Measurements from ENCODE around the gene RCAN2. TPM values are rescaled to one million over a fixed set of nuclear protein-coding genes. Genes with fewer than 3 reads are reported as not detected.
"Not testable (repeated sequence)": the region's sequence is repeated elsewhere in the genome, so short reads cannot be mapped to it uniquely, and the experiment has no call there.

Gene RCAN2
- total RNA-seq, 1 donor from 2014 or later, result 4.6 TPM

DNA sequence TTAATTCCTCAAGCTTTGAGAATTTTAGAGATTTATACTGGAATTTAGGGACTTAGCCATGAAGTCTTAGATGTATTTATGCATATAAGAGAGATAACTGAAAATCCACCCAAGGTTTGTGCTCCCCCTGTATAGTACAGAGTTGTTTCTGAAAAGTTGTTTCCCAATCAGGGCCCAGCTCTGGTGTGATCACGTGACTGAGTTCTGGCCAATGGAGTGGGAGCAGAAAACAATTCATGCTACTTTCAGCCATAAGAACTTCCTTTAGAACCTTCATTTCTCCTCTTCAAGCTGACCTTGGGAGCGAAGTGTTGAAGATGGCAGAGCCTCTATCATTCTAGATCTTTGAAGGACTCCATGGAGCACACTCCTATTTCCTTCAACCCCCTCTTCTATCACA lies 151.0 kb downstream of the RCAN2 start:
- Mint-ChIP-seq H3K9me3 (no peaks in the 10 kb centered on the region), H3K4me3 (no peak overlapping the region), H3K36me3 (no peaks in the 10 kb centered on the region), H3K27ac (no peak overlapping the region), H3K4me1 (ENCODE audit: unreplicated experiment) (peaks cover 8% of the 10 kb centered on the region), H3K27me3 (no peaks in the 10 kb centered on the region)
- TF ChIP-seq, protein P1, sequence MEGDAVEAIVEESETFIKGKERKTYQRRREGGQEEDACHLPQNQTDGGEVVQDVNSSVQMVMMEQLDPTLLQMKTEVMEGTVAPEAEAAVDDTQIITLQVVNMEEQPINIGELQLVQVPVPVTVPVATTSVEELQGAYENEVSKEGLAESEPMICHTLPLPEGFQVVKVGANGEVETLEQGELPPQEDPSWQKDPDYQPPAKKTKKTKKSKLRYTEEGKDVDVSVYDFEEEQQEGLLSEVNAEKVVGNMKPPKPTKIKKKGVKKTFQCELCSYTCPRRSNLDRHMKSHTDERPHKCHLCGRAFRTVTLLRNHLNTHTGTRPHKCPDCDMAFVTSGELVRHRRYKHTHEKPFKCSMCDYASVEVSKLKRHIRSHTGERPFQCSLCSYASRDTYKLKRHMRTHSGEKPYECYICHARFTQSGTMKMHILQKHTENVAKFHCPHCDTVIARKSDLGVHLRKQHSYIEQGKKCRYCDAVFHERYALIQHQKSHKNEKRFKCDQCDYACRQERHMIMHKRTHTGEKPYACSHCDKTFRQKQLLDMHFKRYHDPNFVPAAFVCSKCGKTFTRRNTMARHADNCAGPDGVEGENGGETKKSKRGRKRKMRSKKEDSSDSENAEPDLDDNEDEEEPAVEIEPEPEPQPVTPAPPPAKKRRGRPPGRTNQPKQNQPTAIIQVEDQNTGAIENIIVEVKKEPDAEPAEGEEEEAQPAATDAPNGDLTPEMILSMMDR (conservative IDR thresholded peaks at IDR 0.05), result no peak
- DNase-seq (ENCODE audit: extremely low spot score, unreplicated experiment), result no peak

DNA sequence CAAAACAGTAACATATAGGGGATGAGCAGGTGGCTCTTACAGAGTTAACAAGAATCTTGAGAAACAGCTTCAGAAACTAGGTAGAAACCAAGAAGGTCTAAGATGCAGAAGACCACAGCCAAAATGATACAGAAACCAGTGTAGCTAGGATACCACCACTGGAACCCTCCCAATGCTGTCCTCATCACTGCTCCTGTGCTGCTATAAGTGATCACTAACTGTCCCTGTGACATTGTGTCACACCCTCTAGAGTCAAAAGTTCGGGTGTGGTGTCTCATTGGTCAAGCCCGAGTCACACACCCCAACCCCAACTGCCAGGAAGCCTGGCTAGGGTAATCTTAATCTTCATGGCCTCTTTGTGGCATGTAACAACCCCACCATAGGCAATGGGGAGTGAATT lies 153.1 kb downstream of the RCAN2 start:
- Mint-ChIP-seq H3K36me3 (no peaks in the 10 kb centered on the region), H3K4me3 (no peak overlapping the region), H3K4me1 (ENCODE audit: unreplicated experiment) (peaks cover 8% of the 10 kb centered on the region), H3K27me3 (no peaks in the 10 kb centered on the region), H3K27ac (no peak overlapping the region), H3K9me3 (no peaks in the 10 kb centered on the region)
- TF ChIP-seq, protein P1 (conservative IDR thresholded peaks at IDR 0.05), result no peak
- no peak for DNase-seq (ENCODE audit: extremely low spot score, unreplicated experiment)

DNA sequence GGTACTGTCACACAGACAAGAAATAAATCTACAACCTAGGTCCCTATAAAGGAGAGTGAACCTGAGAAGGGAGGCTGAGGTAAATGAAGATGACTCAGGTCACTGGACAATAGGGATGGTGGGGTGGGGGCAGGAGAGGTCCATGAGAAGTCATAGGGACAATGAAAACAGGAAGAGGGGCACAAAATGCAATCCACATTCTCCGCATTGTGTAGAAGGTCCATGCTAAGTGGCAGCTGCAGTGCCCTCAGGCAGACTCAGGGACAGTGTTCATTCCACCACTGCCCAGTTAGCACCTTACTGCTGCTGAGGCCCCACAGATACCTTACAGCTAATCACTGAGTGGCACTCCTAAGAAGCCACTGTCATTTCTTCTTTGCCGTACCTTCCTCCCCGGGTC lies 156.8 kb downstream of the RCAN2 start:
- Mint-ChIP-seq H3K27ac (no peak overlapping the region), H3K4me3 (no peak overlapping the region), H3K27me3 (no peaks in the 10 kb centered on the region), H3K9me3 (no peaks in the 10 kb centered on the region), H3K36me3 (no peaks in the 10 kb centered on the region), H3K4me1 (ENCODE audit: unreplicated experiment) (peaks cover 8% of the 10 kb centered on the region)
- TF ChIP-seq, protein P1 (conservative IDR thresholded peaks at IDR 0.05), result no peak
- no peak for DNase-seq (ENCODE audit: extremely low spot score, unreplicated experiment)

DNA sequence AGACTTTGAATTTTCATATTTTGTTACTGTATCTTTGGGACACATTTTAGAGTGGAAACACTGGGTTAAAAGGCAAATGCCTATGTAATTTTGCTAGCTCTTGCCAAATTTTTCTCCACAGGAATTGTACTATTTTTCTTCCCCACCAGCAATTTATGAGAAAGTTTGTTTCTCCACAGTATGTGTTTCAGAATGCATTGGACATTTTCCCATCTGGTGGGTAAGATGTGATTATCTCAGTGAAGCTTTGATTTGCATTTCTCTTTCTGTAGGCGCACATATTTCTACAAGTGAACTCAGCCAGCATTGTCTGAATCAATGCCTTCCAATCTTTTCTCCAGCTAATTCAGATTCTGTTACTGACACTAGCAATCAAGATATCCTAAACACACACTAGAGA lies 157.8 kb downstream of the RCAN2 start:
- no peak for DNase-seq (ENCODE audit: extremely low spot score, unreplicated experiment)
- TF ChIP-seq, protein P1 (conservative IDR thresholded peaks at IDR 0.05), result no peak
- no peaks in the 10 kb centered on the region for H3K27me3 Mint-ChIP-seq
- H3K9me3 Mint-ChIP-seq, result no peaks in the 10 kb centered on the region
- no peak overlapping the region for H3K27ac Mint-ChIP-seq
- H3K4me1 Mint-ChIP-seq (ENCODE audit: unreplicated experiment), result peaks cover 8% of the 10 kb centered on the region
- no peaks in the 10 kb centered on the region for H3K36me3 Mint-ChIP-seq
- H3K4me3 Mint-ChIP-seq, result no peak overlapping the region

DNA sequence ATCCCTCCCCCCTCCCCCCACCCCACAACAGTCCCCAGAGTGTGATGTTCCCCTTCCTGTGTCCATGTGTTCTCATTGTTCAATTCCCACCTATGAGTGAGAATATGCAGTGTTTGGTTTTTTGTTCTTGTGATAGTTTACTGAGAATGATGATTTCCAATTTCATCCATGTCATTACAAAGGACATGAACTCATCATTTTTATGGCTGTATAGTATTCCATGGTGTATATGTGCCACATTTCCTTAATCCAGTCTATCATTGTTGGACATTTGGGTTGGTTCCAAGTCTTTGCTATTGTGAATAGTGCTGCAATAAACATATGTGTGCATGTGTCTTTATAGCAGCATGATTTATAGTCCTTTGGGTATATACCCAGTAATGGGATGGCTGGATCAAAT lies 158.8 kb downstream of the RCAN2 start:
- H3K27ac Mint-ChIP-seq; H3K4me3 Mint-ChIP-seq; H3K4me1 Mint-ChIP-seq (ENCODE audit: unreplicated experiment); H3K36me3 Mint-ChIP-seq; DNase-seq (ENCODE audit: extremely low spot score, unreplicated experiment); H3K9me3 Mint-ChIP-seq; H3K27me3 Mint-ChIP-seq: not testable (repeated sequence)

DNA sequence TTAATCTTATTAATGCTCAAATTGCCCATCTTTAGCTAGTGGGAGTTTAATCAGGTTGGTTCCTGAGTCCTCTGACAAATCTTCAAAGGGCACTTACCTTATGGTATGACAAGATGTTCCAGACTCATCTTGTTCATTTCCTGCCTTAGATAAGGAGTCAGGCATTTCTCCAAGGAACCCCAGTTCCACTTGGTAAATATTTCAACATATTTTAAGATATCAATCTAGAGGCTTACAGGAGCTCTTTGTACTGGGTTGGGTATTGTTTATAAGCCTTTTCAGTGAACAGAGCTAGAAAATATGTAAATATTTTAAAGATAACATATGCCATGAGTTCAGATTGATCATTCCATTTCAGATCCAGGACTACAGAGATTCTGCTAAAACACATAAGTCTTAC lies 159.8 kb downstream of the RCAN2 start:
- H3K4me1 Mint-ChIP-seq (ENCODE audit: unreplicated experiment), result peaks cover 4% of the 10 kb centered on the region
- TF ChIP-seq, protein P1 (conservative IDR thresholded peaks at IDR 0.05), result no peak
- H3K9me3 Mint-ChIP-seq, result no peaks in the 10 kb centered on the region
- H3K27me3 Mint-ChIP-seq, result no peaks in the 10 kb centered on the region
- H3K36me3 Mint-ChIP-seq, result no peaks in the 10 kb centered on the region
- no peak for DNase-seq (ENCODE audit: extremely low spot score, unreplicated experiment)
- no peak overlapping the region for H3K27ac Mint-ChIP-seq
- no peak overlapping the region for H3K4me3 Mint-ChIP-seq

All from type B pancreatic cell (in vitro differentiated cells).